GM12878 (cell line): ENCODE measurements around the gene PIP4K2B.

Experiments used
- CEBPB ChIP-seq, 2 experiments: fragments of 150-350 bp in 1 of 2; IDR thresholded peaks; 2 replicates each; pipeline ENCODE4 v1.6.1; 2012 to 2014; ENCODE audit warnings: low read depth in 2 of 2, low read length in 2 of 2, borderline replicate concordance in 1 of 2, inconsistent platforms in 1 of 2
- CREB1 ChIP-seq: IDR thresholded peaks from 2 replicates; pipeline ENCODE4 v1.6.1; 2012; ENCODE audit warnings: low read depth, mild to moderate bottlenecking, inconsistent platforms
- KAT2A ChIP-seq: conservative IDR thresholded peaks from 2 replicates; pipeline ENCODE4 v1.6.1; 2011; ENCODE audit warnings: low read depth, low read length; ENCODE audit not compliant: control insufficient read depth
- PML ChIP-seq: IDR thresholded peaks from 2 replicates; pipeline ENCODE4 v1.6.1; 2012; ENCODE audit warnings: low read length, inconsistent platforms
- POLR2A ChIP-seq: IDR thresholded peaks from 2 replicates; pipeline ENCODE4 v1.6.1; 2011; ENCODE audit warnings: low read depth, mild to moderate bottlenecking, low read length
- SPI1 ChIP-seq: IDR thresholded peaks from 2 replicates; pipeline ENCODE4 v1.6.1; 2011; ENCODE audit warnings: low read depth, mild to moderate bottlenecking, low read length, moderate library complexity, borderline replicate concordance; ENCODE audit not compliant: insufficient read depth
- SREBF2 ChIP-seq: IDR thresholded peaks from 2 replicates; pipeline ENCODE4 v1.6.1; 2012; ENCODE audit warnings: mild to moderate bottlenecking, low read length
- TF ChIP-seq, protein P1 (sequence below): IDR thresholded peaks from 2 replicates; pipeline ENCODE4 v1.6.1; 2012; ENCODE audit warnings: low read depth, low read length, improper control_type of control experiment

DNA sequence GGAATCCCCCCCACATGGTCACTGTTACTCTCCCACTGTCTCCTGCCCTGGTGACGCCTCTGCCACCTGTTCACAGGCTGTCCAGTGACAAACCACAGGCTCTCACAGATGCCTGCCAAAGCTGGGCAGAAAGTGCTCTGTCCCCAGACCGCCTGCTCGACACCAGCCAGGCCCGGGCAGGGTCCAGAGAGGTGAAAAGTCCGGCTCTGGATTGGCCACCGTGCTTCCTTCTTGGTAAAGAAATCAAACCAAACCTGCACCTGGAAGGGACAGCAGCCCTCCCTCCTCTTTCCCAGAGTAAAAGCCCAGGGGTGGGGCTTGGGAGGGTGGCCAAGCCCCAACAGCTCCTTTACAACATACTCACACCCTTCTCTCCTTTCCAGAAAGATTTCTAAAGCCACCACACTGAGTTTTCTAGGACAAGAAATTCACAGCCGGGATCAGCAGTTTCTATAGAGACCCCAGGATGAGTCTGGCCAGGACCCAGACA, 57.4 kb downstream of the PIP4K2B start:
- no peak for TF ChIP-seq SPI1
- no peak for TF ChIP-seq CEBPB (IDR thresholded peaks at IDR 0.05; ENCODE audit: borderline replicate concordance in 1 of 2, low read depth in 2 of 2, low read length in 2 of 2)
- TF ChIP-seq POLR2A = no peak
- no peak for TF ChIP-seq PML
- no peak for TF ChIP-seq KAT2A
- no peak for TF ChIP-seq SREBF2
- TF ChIP-seq, protein P1, sequence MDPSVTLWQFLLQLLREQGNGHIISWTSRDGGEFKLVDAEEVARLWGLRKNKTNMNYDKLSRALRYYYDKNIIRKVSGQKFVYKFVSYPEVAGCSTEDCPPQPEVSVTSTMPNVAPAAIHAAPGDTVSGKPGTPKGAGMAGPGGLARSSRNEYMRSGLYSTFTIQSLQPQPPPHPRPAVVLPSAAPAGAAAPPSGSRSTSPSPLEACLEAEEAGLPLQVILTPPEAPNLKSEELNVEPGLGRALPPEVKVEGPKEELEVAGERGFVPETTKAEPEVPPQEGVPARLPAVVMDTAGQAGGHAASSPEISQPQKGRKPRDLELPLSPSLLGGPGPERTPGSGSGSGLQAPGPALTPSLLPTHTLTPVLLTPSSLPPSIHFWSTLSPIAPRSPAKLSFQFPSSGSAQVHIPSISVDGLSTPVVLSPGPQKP = no peak
- no peak for TF ChIP-seq CREB1
